GM12801 (cell line): ENCODE data around the gene FANCG.

Experiments
- TF ChIP-seq, protein P1 (sequence below): IDR thresholded peaks from one replicate; pipeline ENCODE4 v1.5.1; 2011; ENCODE audit warnings: control low read depth; ENCODE audit not compliant: insufficient read length; ENCODE audit errors: extremely low read depth

Gene FANCG

DNA sequence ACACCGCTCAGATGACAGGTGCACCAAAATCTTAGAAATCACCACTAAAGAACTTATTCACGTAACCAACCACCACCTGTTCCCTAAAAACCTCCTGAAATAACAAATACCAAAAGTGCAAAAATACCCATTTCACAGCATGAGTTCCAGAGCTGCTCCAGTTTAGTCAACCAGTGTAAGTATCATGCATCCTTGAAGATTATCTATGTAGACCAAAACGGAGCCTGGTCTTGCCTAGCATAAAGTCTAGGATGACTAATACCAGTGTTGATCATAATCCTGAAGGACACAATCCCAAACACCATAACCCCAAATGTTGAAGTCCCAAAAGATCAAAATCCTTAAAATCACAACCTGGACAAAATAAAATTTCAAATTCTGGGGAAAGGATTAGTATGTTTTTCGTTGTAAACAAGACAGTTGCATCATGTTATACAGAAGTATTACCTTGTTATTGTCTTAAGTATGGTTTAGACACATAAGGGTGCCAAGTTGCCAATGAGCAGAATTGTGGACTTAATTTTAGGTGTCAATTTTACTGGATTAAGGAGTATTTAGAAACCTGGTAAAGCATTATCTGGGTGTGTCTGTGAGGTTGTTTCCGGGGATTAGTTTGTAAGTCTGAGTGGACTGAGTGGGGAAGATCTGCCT lies 25.4 kb downstream of the FANCG start:
- TF ChIP-seq, protein P1, sequence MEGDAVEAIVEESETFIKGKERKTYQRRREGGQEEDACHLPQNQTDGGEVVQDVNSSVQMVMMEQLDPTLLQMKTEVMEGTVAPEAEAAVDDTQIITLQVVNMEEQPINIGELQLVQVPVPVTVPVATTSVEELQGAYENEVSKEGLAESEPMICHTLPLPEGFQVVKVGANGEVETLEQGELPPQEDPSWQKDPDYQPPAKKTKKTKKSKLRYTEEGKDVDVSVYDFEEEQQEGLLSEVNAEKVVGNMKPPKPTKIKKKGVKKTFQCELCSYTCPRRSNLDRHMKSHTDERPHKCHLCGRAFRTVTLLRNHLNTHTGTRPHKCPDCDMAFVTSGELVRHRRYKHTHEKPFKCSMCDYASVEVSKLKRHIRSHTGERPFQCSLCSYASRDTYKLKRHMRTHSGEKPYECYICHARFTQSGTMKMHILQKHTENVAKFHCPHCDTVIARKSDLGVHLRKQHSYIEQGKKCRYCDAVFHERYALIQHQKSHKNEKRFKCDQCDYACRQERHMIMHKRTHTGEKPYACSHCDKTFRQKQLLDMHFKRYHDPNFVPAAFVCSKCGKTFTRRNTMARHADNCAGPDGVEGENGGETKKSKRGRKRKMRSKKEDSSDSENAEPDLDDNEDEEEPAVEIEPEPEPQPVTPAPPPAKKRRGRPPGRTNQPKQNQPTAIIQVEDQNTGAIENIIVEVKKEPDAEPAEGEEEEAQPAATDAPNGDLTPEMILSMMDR: no peak

DNA sequence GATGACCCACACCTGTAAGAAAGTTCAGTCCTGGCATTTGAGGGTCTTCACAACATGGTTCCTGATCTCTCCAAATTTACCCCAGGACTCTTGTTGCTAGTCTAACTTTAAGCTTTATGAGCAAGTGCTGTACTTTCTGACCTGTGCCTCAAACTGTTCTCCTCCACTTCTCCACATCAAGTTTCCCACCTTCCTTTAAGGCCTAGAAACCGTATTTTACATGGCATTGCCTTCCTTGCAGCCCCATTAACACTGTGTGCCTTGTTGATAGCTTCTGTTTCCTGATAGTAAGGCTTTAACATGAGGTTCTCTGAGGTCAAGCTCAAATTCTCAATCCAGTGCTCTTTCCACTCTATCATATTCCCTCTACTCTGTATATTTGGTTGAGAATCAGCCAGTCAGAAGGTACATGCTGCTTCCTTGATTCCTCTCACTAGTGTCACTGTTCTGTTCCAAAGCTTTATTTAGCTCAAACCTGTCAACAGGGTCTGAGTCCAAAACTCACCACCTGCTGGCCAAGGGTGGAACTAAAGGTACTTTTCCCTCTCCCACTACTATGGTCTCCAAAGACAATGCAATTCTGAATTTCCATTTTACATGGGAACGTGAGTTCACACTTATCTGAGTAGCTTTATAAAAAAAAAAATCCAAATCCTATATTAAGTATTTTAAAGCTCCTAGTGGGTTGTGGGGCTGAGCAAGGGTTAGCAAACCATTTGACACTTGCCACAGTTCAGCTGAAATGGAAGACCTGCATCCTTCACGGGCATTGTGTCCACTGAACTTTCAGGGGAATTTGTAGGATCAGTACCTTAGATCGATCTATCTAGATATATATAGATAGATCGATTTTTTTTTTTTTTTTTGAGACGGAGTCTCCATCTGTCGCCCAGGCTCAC lies 28.4 kb downstream of the FANCG start:
- TF ChIP-seq, protein P1: no peak

DNA sequence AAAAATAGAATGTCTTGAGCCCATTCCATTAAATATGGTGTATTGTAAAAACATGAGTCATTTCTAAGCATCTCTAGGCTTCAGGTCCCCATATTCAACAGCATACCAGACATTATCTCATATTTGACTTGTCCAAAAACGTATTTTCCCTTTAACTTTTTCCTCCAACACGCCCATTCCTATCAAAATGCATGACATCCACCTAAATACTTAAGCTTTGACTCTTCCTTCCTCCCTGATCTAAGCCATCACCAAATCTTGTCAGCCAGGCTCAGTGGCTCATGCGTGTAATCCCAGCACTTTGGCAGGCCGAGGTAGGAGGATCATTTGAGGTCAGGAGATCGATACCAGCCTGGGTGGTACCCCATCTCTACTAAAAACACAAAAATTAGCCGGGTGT lies 31.2 kb downstream of the FANCG start:
- TF ChIP-seq, protein P1: no peak

DNA sequence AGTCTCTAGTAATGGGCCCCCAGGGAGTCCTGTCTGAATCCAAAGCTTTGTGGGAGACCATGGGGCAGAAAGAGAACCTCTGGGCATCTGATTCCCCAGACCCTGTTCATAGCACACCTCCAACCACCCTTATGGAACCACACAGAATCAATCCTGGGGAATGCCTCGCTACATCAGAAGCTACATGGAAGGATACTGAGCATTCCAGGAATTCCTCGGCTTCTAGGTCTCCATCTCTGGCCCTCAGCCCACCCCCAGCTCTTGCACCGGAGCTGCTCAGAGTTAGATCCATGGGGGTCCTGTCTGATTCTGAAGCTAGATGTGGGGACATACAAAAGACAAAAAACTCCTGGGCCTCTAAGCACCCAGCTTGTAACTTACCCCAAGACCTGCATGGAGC lies 35.7 kb downstream of the FANCG start:
- TF ChIP-seq, protein P1: no peak

DNA sequence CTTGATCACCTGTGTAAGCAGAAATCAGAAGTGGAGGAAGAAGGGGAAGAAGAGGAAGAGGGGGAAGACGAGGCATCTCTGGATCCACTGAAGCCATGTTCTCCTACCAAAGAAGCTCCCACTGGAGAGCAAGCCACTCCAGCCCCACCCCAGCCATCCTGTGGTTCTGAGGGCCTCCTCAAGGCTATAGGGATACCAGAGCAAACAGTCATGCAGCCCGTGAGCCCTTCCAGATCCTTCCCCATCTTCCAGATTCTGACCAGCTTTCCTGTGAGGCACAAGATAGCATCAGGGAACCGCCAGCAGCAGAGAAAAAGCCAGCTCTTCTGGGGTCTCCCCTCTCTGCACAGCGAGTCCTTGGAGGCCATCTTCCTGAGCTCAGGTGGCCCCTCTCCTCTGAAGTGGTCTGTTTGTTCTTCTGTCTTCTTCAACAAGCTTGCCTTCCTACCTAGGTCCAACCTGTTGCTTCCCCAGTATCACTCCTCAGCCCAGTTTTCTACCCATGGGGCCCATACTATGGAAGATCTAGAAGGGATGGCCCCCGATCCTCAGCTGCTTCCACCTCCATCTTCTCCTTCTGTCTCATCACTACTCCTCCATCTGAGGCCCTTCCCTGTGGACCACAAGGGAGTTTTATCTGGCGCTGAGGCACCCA lies 36.7 kb downstream of the FANCG start:
- TF ChIP-seq, protein P1: no peak

DNA sequence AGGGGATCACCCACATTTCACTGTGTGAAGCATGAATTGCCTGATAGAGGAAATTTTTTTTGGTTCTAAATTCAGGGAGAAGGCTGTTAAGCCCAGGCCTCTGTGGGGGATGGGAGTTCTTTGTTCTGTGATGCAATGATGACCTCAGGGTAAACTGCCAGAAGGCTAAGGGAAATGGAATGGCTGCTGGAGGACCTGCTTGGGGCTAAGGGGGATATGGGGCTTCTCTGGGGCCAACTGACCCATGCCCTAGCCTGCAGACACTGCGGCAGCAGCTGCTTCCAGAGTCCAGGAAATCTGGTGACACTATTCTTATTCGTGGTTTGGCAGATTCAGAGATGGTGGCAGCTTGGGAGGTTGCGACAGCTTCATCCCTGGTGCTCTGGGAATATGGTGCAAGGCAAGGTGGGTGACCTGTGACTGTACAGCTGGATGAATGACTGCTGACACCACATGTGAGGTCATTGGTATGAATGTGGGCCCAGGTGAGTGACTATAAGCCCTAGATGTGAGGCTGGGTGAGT lies 37.6 kb downstream of the FANCG start:
- TF ChIP-seq, protein P1: no peak
